ENCODE results near the gene DISC1.
"Not testable (repeated sequence)": the region's sequence is repeated elsewhere in the genome, so short reads cannot be mapped to it uniquely, and the experiment has no call there.

DISC1 gene

GRCh38 chr1:231630558-231631205 lies 4.1 kb downstream of the DISC1 start:
- FAIRE-seq (no peak), DNase-seq (ENCODE audit: insufficient read length, low spot score) (no peak)
- TF ChIP-seq PAX5 (IDR thresholded peaks at IDR 0.05; ENCODE audit: insufficient read depth, low read length, severe bottlenecking) (no peak), POLR2AphosphoS5 (IDR thresholded peaks at IDR 0.05; ENCODE audit: low read depth, low read length) (no peak)

- DNase-seq (ENCODE audit: insufficient read length, low spot score) (no peak), FAIRE-seq (no peak)
- no peak for TF ChIP-seq POU2F2 (IDR thresholded peaks at IDR 0.05; ENCODE audit: low read depth, low read length)
- no peak for TF ChIP-seq POLR2A (IDR thresholded peaks at IDR 0.05; ENCODE audit: low read depth, low read length)
- TF ChIP-seq PAX5 (IDR thresholded peaks at IDR 0.05; ENCODE audit: insufficient read depth, low read length, severe bottlenecking) = no peak
- TF ChIP-seq SPI1 (IDR thresholded peaks at IDR 0.05; ENCODE audit: low read depth, low read length) = no peak
- no peak for TF ChIP-seq POLR2AphosphoS5 (IDR thresholded peaks at IDR 0.05; ENCODE audit: low read depth, low read length)
- no peak for TF ChIP-seq TAF1 (IDR thresholded peaks at IDR 0.05; ENCODE audit: low read depth, low read length)
These were observed 5.1 kb downstream of the DISC1 start for GRCh38 chr1:231631717-231632116.

GRCh38 chr1:231632119-231632518 lies 5.5 kb downstream of the DISC1 start:
- TF ChIP-seq POU2F2 (IDR thresholded peaks at IDR 0.05; ENCODE audit: low read depth, low read length) (no peak), TAF1 (IDR thresholded peaks at IDR 0.05; ENCODE audit: low read depth, low read length) (no peak), SPI1 (IDR thresholded peaks at IDR 0.05; ENCODE audit: low read depth, low read length) (no peak), PAX5 (IDR thresholded peaks at IDR 0.05; ENCODE audit: insufficient read depth, low read length, severe bottlenecking) (no peak), POLR2A (IDR thresholded peaks at IDR 0.05; ENCODE audit: low read depth, low read length) (no peak), POLR2AphosphoS5 (IDR thresholded peaks at IDR 0.05; ENCODE audit: low read depth, low read length) (no peak)
- DNase-seq (ENCODE audit: insufficient read length, low spot score) (no peak), FAIRE-seq (no peak)

DNA sequence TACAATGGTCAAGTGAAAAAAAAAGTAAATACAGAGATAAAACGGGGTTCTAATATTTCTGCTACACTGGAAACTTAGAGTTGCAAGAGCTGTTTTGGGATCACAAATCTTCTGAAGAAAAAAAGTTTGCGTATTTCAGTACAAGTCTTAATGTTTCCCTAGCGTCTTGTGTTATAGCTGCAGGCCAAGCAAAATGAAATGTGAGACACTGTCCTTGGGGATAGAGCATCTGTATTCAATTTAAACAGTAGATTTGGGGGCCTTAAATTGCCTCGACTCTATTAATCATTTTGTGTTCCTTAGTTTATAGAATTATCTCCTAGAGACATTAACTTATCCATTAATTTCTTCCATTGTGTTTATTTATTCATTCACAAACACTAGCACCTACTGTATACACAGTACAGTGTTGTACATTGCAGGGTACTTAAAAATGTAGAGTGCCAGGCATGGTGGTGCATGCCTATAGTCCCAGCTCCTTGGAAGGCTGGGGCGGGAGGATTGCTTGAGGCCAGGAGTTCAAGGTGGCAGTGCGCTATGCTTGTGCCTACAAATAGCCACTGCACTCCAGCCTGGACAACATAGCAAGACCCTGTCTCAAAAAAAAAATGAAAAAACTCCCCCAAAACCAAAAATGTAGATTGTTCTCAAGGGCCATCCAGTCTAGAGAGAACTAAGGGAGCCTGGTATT lies 7.9 kb downstream of the DISC1 start:
- TF ChIP-seq POLR2AphosphoS5 (IDR thresholded peaks at IDR 0.05; ENCODE audit: low read depth, low read length) (no peak), SPI1 (IDR thresholded peaks at IDR 0.05; ENCODE audit: low read depth, low read length) (no peak), POLR2A (IDR thresholded peaks at IDR 0.05; ENCODE audit: low read depth, low read length) (no peak)
- FAIRE-seq (no peak), DNase-seq (ENCODE audit: insufficient read length, low spot score) (no peak)

- TF ChIP-seq POU2F2 (IDR thresholded peaks at IDR 0.05; ENCODE audit: low read depth, low read length) (no peak), POLR2AphosphoS5 (IDR thresholded peaks at IDR 0.05; ENCODE audit: low read depth, low read length) (no peak), SPI1 (IDR thresholded peaks at IDR 0.05; ENCODE audit: low read depth, low read length) (no peak), TAF1 (IDR thresholded peaks at IDR 0.05; ENCODE audit: low read depth, low read length) (no peak), POLR2A (IDR thresholded peaks at IDR 0.05; ENCODE audit: low read depth, low read length) (no peak), PAX5 (IDR thresholded peaks at IDR 0.05; ENCODE audit: insufficient read depth, low read length, severe bottlenecking) (no peak)
- FAIRE-seq = no peak
- DNase-seq (ENCODE audit: insufficient read length, low spot score) = no peak
These were observed 9.6 kb downstream of the DISC1 start for GRCh38 chr1:231636157-231636556.

GRCh38 chr1:231636922-231637321 lies 10.3 kb downstream of the DISC1 start:
- FAIRE-seq; DNase-seq (ENCODE audit: insufficient read length, low spot score): not testable (repeated sequence)

- no peak for FAIRE-seq
- no peak for TF ChIP-seq TAF1 (IDR thresholded peaks at IDR 0.05; ENCODE audit: low read depth, low read length)
- no peak for TF ChIP-seq POU2F2 (IDR thresholded peaks at IDR 0.05; ENCODE audit: low read depth, low read length)
- no peak for TF ChIP-seq SPI1 (IDR thresholded peaks at IDR 0.05; ENCODE audit: low read depth, low read length)
- TF ChIP-seq POLR2AphosphoS5 (IDR thresholded peaks at IDR 0.05; ENCODE audit: low read depth, low read length) = no peak
- TF ChIP-seq POLR2A (IDR thresholded peaks at IDR 0.05; ENCODE audit: low read depth, low read length) = no peak
- TF ChIP-seq PAX5 (IDR thresholded peaks at IDR 0.05; ENCODE audit: insufficient read depth, low read length, severe bottlenecking) = no peak
- no peak for DNase-seq (ENCODE audit: insufficient read length, low spot score)
These were observed 12.1 kb downstream of the DISC1 start for GRCh38 chr1:231638647-231639046.

- DNase-seq (ENCODE audit: insufficient read length, low spot score) (no peak), FAIRE-seq (no peak)
- no peak for TF ChIP-seq POLR2AphosphoS5 (IDR thresholded peaks at IDR 0.05; ENCODE audit: low read depth, low read length)
- no peak for TF ChIP-seq POLR2A (IDR thresholded peaks at IDR 0.05; ENCODE audit: low read depth, low read length)
- no peak for TF ChIP-seq POU2F2 (IDR thresholded peaks at IDR 0.05; ENCODE audit: low read depth, low read length)
- TF ChIP-seq SPI1 (IDR thresholded peaks at IDR 0.05; ENCODE audit: low read depth, low read length) = no peak
- no peak for TF ChIP-seq TAF1 (IDR thresholded peaks at IDR 0.05; ENCODE audit: low read depth, low read length)
- TF ChIP-seq PAX5 (IDR thresholded peaks at IDR 0.05; ENCODE audit: insufficient read depth, low read length, severe bottlenecking) = no peak
These were observed 13.2 kb downstream of the DISC1 start for GRCh38 chr1:231639819-231640218.

- FAIRE-seq; DNase-seq (ENCODE audit: insufficient read length, low spot score): not testable (repeated sequence)
These were observed 14.9 kb downstream of the DISC1 start for GRCh38 chr1:231641444-231641843.

GRCh38 chr1:231642061-231642460 lies 15.5 kb downstream of the DISC1 start:
- DNase-seq (ENCODE audit: insufficient read length, low spot score); FAIRE-seq: not testable (repeated sequence)

DNA sequence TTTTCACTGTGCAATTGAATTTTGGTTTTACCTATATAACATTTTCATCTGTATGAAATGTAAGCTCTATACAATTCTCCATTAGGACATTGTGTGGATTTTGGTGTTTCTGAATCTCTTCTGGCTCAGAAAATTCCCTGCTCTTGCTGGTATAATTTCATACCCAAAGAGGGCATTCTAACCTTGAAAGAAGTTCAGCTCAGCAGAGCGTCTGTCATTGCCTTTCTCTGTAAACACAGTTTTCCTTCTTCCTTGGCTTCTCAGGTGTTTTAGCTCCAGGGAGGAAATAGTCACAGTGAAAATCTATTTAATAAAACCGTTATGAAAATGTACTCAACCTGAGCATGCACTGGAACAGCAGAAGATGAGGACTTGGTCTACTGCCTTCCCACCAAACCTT lies 16.0 kb downstream of the DISC1 start:
- DNase-seq (ENCODE audit: insufficient read length, low spot score) (no peak), FAIRE-seq (no peak)
- TF ChIP-seq TAF1 (IDR thresholded peaks at IDR 0.05; ENCODE audit: low read depth, low read length) (no peak), POLR2A (IDR thresholded peaks at IDR 0.05; ENCODE audit: low read depth, low read length) (no peak), POLR2AphosphoS5 (IDR thresholded peaks at IDR 0.05; ENCODE audit: low read depth, low read length) (no peak), SPI1 (IDR thresholded peaks at IDR 0.05; ENCODE audit: low read depth, low read length) (no peak), POU2F2 (IDR thresholded peaks at IDR 0.05; ENCODE audit: low read depth, low read length) (no peak), PAX5 (IDR thresholded peaks at IDR 0.05; ENCODE audit: insufficient read depth, low read length, severe bottlenecking) (no peak)

Measured in GM12891 (cell line).